Testis (tissue), 2 donors: ENCODE measurements around the gene SLCO4A1.

Experiments
- CTCF ChIP-seq, 3 experiments: fragments of 450-650 bp in 2 of 3; fragments of 200-600 bp in 1 of 3; sonication (generic) in 1 of 3; IDR thresholded peaks; one replicate each; pipeline ENCODE4 v1.5.1; 2016 to 2019; ENCODE audit warnings: antibody characterized with exemption in 3 of 3, mild to moderate bottlenecking in 2 of 3, moderate library complexity in 1 of 3
- POLR2A ChIP-seq: fragments of 450-650 bp; IDR thresholded peaks from one replicate; pipeline ENCODE4 v1.6.1; 2017; ENCODE audit warnings: antibody characterized with exemption, mild to moderate bottlenecking, moderate library complexity

- TF ChIP-seq CTCF (IDR thresholded peaks at IDR 0.05) = no peak
- TF ChIP-seq POLR2A = no peak
Observed at GRCh38 chr20:62693524-62693922, 51.2 kb downstream of the SLCO4A1 start.
